Liver (tissue), 3 donors: Measurements from ENCODE around the gene RNF8.
A peak's percentile ranks its signal among the peaks of the same experiment; 100 is the strongest.

Source experiments
- GABPA ChIP-seq, 2 donors: IDR thresholded peaks in 1 of 2; conservative IDR thresholded peaks in 1 of 2; 2 replicates each; pipeline ENCODE4 v1.6.1; 2016; ENCODE audit warnings: antibody characterized with exemption in 2 of 2, mild to moderate bottlenecking in 1 of 2, moderate library complexity in 1 of 2
- RXRA ChIP-seq, 2 donors: IDR thresholded peaks; 2 replicates each; pipeline ENCODE4 v1.6.1; 2017 to 2018; ENCODE audit warnings: antibody characterized with exemption in 2 of 2, mild to moderate bottlenecking in 1 of 2
- TAF1 ChIP-seq: conservative IDR thresholded peaks from 2 replicates; pipeline ENCODE4 v1.6.1; 2016; ENCODE audit warnings: antibody characterized with exemption, mild to moderate bottlenecking
- TF ChIP-seq, protein P1 (sequence below): fragments of 150-350 bp; IDR thresholded peaks from 2 replicates; pipeline ENCODE4 v1.5.1; 2017; ENCODE audit warnings: improper control_type of control experiment, low read depth, low read length; ENCODE audit not compliant: missing input control
- donor health status: healthy.
- donor health status: healthy.

DNA sequence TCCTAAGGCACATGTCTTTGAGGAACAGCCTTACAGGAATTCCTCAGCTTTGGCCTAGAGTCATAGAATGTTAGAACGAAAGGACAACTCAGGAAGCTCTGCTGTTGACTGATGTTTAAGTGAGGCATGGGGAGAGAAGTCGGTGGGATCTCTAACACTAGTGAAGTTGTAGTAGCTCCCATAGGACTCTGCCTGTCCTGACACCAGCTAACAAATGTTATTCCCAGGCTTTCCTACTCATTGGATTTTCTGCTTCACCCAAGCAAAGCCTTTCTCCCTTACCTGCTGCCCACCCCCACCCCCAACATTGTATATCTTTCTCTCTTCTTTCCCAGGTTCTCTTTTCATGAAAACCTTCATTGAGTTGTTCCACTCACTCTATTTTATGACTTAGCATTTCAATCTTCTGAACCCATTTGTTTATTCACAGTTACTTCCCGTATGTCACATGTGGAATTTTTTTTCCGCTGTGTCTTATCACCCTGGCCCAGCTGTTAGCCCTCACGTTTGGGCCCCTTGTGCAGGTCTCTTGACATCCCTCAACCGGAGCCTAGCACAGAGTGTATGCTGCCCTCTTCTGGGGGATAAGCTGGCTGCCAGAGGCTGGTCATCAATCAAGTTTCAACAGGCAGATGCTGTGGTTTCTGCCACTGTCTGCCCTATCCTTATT lies 39.2 kb upstream of the RNF8 start:
- TF ChIP-seq, protein P1, sequence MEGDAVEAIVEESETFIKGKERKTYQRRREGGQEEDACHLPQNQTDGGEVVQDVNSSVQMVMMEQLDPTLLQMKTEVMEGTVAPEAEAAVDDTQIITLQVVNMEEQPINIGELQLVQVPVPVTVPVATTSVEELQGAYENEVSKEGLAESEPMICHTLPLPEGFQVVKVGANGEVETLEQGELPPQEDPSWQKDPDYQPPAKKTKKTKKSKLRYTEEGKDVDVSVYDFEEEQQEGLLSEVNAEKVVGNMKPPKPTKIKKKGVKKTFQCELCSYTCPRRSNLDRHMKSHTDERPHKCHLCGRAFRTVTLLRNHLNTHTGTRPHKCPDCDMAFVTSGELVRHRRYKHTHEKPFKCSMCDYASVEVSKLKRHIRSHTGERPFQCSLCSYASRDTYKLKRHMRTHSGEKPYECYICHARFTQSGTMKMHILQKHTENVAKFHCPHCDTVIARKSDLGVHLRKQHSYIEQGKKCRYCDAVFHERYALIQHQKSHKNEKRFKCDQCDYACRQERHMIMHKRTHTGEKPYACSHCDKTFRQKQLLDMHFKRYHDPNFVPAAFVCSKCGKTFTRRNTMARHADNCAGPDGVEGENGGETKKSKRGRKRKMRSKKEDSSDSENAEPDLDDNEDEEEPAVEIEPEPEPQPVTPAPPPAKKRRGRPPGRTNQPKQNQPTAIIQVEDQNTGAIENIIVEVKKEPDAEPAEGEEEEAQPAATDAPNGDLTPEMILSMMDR, result peak; percentile 57
- TF ChIP-seq TAF1, result no peak
- TF ChIP-seq RXRA (IDR thresholded peaks at IDR 0.05), result no peak
- TF ChIP-seq GABPA (IDR thresholded peaks at IDR 0.05 in 1 of 2, conservative IDR thresholded peaks at IDR 0.05 in 1 of 2), result no peak
